ENCODE measurements around the gene PTPN4. TPM values are rescaled to one million over a fixed set of nuclear protein-coding genes. Genes with fewer than 3 reads are reported as not detected.

PTPN4 gene
- total and polyA plus RNA-seq, 9 donors = 3.4 to 45.7 (median 35.2) TPM

GRCh38 chr2:119741868-119742267 lies 17.9 kb upstream of the PTPN4 start:
- no peaks in the 10 kb centered on the region for H3K9me3 ChIP-seq
- no peaks in the 10 kb centered on the region for H3K27me3 ChIP-seq
- no peak overlapping the region for H3K4me3 ChIP-seq
- H3K36me3 ChIP-seq = no peaks in the 10 kb centered on the region
- intact Hi-C loops (cut with DNase I) = no loop called here
- H3K4me1 ChIP-seq (ENCODE audit: insufficient read depth) = no peaks in the 10 kb centered on the region
- TF ChIP-seq POLR2A (IDR thresholded peaks at IDR 0.05) = no peak
- TF ChIP-seq CTCF (IDR thresholded peaks at IDR 0.05) = no peak
- no peak for TF ChIP-seq EP300 (IDR thresholded peaks at IDR 0.05)
- DNase-seq = no peak
- no peak overlapping the region for H3K27ac ChIP-seq
- WGBS, 3 donors = 87 to 91% (median 88%) methylated on average over 3 of the region's 3 CpGs

- DNase-seq = no peak
- Histone ChIP-seq H3K4me3 (no peak overlapping the region), H3K9me3 (no peaks in the 10 kb centered on the region), H3K36me3 (no peaks in the 10 kb centered on the region), H3K27me3 (no peaks in the 10 kb centered on the region), H3K4me1 (ENCODE audit: insufficient read depth) (no peaks in the 10 kb centered on the region), H3K27ac (no peak overlapping the region)
- intact Hi-C loops (cut with DNase I) = no loop called here
- 74 to 86% (median 85%) methylated on average over 2 of the region's 2 CpGs for WGBS, 3 donors
- no peak for TF ChIP-seq EP300 (IDR thresholded peaks at IDR 0.05)
- no peak for TF ChIP-seq POLR2A (IDR thresholded peaks at IDR 0.05)
- no peak for TF ChIP-seq CTCF (IDR thresholded peaks at IDR 0.05)
Observed at GRCh38 chr2:119744335-119744939, 15.3 kb upstream of the PTPN4 start.

- DNase-seq = no peak
- Histone ChIP-seq H3K4me3 (no peak overlapping the region), H3K36me3 (no peaks in the 10 kb centered on the region), H3K9me3 (no peaks in the 10 kb centered on the region), H3K4me1 (ENCODE audit: insufficient read depth) (no peaks in the 10 kb centered on the region), H3K27ac (no peak overlapping the region), H3K27me3 (no peaks in the 10 kb centered on the region)
- WGBS, 3 donors = 69 to 72% (median 72%) methylated on average over 2 of the region's 2 CpGs
- TF ChIP-seq POLR2A (IDR thresholded peaks at IDR 0.05) (no peak), CTCF (IDR thresholded peaks at IDR 0.05) (no peak), EP300 (IDR thresholded peaks at IDR 0.05) (no peak)
- intact Hi-C loops (cut with DNase I) = no loop called here
Observed at GRCh38 chr2:119745566-119745965, 14.2 kb upstream of the PTPN4 start.

- Histone ChIP-seq H3K27me3 (no peaks in the 10 kb centered on the region), H3K4me1 (ENCODE audit: insufficient read depth) (no peaks in the 10 kb centered on the region), H3K27ac (no peak overlapping the region), H3K9me3 (no peaks in the 10 kb centered on the region), H3K4me3 (no peak overlapping the region), H3K36me3 (no peaks in the 10 kb centered on the region)
- WGBS, 3 donors = 77 to 79% (median 79%) methylated on average over 15 of the region's 15 CpGs
- TF ChIP-seq POLR2A (IDR thresholded peaks at IDR 0.05) (no peak), CTCF (IDR thresholded peaks at IDR 0.05) (no peak), EP300 (IDR thresholded peaks at IDR 0.05) (no peak)
- intact Hi-C loops (cut with DNase I) = no loop called here
- DNase-seq = no peak
Observed at GRCh38 chr2:119746836-119747686, 12.7 kb upstream of the PTPN4 start.

Measured in ovary (tissue), 9 donors.